Measurements from ENCODE around the gene CTNNBIP1.
A peak's percentile ranks its signal among the peaks of the same experiment; 100 is the strongest.

Gene CTNNBIP1

GRCh38 chr1:9853249-9853595 lies 56.8 kb downstream of the CTNNBIP1 start:
- no peak for DNase-seq (ENCODE audit: low spot score)

- DNase-seq (ENCODE audit: low spot score) = no peak
Measured at GRCh38 chr1:9852410-9853248, 57.4 kb downstream of the CTNNBIP1 start.

DNA sequence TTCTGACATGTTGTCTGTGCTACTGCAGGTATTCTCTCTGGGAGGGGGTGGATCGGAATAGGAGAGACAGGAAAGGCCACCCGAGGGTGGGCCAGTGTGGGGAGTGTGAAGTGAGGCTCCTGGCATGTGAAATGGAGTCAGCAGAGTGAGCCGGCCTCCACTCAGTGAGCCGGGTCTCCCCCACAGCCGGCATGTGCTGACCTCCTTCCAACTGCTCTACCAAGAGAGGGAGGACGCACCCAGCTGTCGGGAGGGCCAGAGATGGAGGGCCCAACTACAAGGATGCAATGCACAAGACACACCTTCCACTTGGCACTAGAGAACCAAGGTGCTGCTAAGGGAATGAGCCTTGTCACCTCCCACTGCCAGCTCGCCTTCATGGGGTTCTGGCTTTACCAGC lies 58.1 kb downstream of the CTNNBIP1 start:
- no peak for DNase-seq (ENCODE audit: low spot score)

- peak; percentile 78 for DNase-seq (ENCODE audit: low spot score)
Measured at GRCh38 chr1:9850442-9851162, 59.5 kb downstream of the CTNNBIP1 start.

DNA sequence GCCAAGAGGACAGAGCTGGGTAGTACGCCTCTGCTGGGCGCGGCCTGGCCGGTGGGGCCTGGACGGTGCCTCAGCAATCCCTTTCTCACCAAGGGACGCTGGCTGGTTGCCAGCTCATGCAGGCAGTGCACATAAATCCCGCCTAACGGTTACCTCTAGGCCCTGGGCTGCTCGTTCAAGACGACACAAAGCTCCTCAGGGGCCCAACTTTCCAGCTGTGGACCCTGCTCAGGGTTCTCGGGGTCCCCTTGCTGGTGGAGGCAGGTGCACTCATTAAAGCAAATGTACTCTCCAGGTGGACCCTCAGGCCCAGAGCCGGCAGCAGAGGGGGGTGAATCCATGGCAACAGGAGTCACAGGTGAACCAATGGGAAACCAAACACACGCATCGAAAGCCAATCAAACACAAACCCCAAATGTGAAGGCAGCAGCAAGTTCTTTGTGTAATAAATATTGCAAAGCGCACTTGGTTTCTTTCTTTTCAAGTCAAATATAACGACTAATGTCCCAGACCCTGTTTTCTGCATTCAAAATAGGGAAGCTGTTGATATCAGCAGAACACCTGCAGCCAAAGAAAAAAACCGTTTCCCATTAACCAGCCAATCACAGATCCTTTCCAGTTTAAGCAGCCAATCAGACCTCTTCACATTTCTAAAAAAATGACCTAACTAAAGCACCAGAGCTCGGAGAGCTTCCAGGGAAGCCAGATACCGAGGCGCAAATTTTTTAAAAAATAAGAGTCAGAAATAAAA lies 60.2 kb downstream of the CTNNBIP1 start:
- DNase-seq (ENCODE audit: low spot score) = peak; percentile 96

- no peak for DNase-seq (ENCODE audit: low spot score)
Measured at GRCh38 chr1:9848022-9848421, 62.0 kb downstream of the CTNNBIP1 start.

GRCh38 chr1:9847269-9847668 lies 62.8 kb downstream of the CTNNBIP1 start:
- DNase-seq (ENCODE audit: low spot score) = no peak

GRCh38 chr1:9846611-9847171 lies 63.4 kb downstream of the CTNNBIP1 start:
- no peak for DNase-seq (ENCODE audit: low spot score)

- DNase-seq (ENCODE audit: low spot score) = no peak
Measured at GRCh38 chr1:9845914-9846313, 64.2 kb downstream of the CTNNBIP1 start.

DNA sequence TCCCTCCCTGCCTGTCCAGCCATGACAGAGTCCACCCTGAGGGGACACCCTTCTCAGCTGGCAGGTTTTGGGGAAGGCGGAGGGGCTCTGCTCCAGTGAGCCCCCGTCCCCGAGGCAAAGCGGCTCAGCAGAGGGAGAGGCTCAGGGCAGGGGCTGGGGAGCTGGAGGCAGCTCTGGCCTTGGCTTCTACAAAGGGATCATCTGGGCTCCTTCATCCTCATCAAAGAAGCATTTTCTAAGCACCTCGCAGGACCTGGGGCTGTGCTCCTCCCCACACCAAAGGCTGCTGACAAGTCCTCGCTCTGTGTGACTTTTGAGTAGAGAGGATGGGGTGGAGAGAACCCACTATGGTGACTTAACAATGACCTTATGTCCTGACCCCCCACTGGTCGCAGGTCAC lies 65.3 kb downstream of the CTNNBIP1 start:
- no peak for DNase-seq (ENCODE audit: low spot score)

DNA sequence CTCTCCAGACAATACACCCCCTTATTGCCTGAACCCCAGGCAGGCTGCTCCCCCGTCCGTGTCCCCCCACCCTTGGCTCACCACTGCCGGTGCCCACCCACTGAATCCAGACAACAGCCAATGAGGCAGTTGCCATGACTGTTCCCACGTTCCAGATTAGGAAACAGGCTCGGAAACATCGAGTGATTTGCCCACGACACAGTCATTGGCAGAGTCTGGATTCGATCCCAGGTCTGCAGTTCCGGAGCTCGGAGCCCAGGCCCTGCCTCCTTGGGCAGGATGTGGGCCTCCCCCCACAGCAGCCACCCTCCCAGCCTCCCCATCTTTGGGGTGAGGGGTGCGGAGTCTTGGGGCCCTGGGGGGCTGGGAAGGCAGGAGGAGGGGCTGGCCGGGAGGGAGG lies 66.0 kb downstream of the CTNNBIP1 start:
- no peak for DNase-seq (ENCODE audit: low spot score)

- no peak for DNase-seq (ENCODE audit: low spot score)
Measured at GRCh38 chr1:9843576-9843945, 66.5 kb downstream of the CTNNBIP1 start.

DNA sequence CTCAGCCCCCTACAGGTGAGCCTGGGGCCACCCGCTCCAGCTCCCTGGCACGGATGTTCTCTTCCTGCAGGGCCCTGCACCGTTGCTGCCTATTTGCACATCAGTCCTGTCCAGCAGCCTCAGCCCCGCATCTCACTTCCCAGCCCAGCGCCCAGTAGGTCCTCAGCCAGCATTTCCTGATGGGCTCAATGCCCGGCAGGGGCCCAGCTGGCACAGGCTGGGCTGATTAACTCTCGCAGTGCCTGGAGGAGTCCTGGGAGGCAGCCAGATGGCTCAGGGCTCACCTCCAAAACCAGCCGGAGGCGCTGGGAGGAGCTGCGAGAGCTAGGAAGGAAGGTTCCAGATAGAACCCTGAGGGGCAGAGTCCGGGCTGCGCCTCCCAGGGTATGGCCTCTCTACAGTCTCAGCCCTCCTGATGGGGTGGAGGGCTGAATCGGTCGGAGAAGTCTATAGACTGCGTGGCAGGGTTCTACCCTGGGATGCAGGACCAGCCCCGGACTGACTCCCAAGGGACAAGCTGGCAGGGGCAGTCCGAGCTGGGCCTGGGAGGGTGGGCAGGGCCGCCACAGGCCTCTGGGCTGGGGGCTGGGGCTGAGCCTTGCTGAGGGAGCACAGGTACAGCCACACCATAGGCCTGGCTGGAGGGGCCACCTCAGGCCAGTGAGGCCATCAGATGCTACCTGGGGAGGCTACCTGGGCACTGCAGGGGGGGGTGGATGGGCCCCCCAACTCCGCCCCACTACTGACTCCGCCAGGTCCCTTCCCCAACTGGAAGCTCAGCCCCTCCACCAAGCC lies 67.1 kb downstream of the CTNNBIP1 start:
- DNase-seq (ENCODE audit: low spot score) = no peak

DNA sequence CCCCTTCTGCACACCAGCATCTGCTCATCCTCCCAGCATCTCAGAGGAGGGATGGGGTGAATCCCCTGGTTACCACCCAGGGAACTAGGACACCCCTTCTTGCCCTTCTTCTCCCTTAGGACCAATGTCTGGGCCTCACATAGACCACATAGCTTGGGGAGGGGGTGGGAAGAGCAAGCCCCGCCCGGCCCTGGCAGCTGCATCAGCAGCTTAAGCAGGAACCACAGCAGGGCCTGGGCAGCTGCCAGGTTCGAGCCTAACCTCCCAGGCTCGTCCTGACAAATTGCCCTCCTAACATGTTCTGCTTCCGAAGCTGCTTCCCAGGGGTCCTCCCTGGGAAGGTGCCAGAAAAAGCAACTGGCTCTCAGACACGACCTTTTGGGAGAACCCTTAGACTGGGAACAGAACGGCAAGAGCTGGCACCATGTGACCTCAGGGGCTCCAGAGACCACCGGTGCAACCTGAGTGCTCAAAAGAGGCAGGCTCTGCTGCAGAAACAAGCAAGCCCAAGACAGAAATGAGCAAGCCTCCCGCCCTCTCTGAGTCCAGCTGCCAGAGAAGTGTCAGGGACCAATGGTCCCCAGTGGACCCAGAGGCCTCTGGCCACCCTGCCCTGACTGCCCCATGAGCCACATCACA lies 67.9 kb downstream of the CTNNBIP1 start:
- DNase-seq (ENCODE audit: low spot score) = no peak

- DNase-seq (ENCODE audit: low spot score) = no peak
Measured at GRCh38 chr1:9841460-9841859, 68.6 kb downstream of the CTNNBIP1 start.

DNA sequence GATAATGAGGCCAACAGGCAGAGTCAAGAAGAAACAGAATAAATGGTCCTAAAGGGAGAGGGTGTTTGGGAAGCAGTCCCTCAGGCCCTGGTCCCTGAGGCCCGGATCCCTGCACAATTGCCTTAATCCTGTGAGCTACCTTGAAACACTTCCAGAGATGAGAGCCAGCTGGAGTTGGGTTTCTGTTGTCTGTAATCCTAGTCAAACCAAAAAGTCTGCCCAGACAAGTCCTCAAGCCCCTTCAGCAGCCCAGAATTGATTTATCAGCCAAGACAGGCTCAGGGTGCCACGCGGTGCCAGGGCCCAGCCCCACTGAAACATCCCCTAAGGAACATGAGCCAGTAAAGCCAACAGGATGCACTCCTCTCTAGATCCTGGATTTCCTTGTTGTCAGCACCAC lies 69.9 kb downstream of the CTNNBIP1 start:
- DNase-seq (ENCODE audit: low spot score) = no peak

DNA sequence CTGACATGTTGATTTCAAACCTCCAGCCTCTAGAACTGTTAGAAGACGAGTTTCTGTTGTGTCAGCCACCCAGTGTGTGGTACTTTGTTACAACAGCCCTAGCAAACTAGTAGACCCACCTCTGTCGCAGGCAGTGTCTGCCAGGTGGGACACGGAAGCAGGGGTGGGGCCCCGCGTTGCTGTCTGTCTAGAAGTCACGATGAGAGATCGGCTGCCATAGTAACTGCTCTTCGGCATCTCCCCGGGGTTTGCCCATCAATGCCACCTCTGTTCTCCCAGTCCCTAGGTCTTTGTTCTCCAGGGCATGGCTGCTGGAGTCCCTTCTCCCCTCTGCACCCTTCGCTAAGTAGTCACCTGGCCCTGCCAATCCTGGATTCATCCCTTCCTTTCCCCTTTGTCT lies 71.1 kb downstream of the CTNNBIP1 start:
- DNase-seq (ENCODE audit: low spot score) = no peak

DNA sequence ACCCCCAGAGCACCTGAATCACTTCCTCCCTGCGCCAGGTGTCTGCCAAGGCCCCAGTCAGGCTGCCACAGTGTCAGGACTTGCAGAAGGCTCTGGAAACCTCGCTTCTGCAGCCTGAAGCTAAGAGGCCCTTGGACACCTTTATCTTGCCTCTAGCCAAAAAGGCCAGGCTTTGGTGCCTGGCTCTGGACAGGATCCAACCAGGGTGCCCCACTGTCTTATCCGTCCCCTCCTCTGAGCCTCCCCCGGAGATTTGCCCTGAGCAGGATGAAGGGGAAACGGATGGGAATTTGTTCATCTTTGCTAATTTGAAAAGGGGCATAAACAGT lies 73.5 kb downstream of the CTNNBIP1 start:
- no peak for DNase-seq (ENCODE audit: low spot score)

- no peak for DNase-seq (ENCODE audit: low spot score)
Measured at GRCh38 chr1:9835758-9836631, 74.1 kb downstream of the CTNNBIP1 start.

DNA sequence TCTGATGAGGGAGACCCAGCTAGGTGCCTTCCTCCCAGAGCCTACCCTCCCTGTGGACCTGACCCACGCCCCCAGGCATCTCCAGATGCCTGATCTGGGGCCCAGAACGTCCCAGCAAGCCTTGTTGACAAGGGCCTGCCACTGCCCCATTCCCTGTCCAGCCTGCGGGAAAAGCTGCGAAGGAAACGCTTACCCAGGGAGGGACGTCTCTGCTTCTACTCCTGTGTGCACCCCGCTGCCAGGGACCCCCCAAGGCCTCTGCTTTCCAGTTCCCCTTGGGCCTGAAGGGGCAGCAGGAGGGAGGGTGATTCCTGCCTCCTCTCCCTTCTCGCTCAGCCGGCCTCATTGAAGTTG lies 74.7 kb downstream of the CTNNBIP1 start:
- DNase-seq (ENCODE audit: low spot score) = no peak

GRCh38 chr1:9833632-9834031 lies 76.4 kb downstream of the CTNNBIP1 start:
- no peak for DNase-seq (ENCODE audit: low spot score)

Measured in germinal center (tissue), 1 donor.